GM18873 (cell line): Measurements from ENCODE around the gene HGD.
A peak's percentile ranks its signal among the peaks of the same experiment; 100 is the strongest.

ENCODE experiments used
- ATAC-seq: cut with Tn5 transposase; IDR thresholded peaks from one replicate; pipeline ENCODE4 v1.9.1; 2021; ENCODE audit warnings: mild to moderate bottlenecking, moderate library complexity, moderate number of reproducible peaks; ENCODE audit not compliant: unreplicated experiment, low FRiP score

The HGD gene

GRCh38 chr3:120596853-120597223, 85.2 kb downstream of the HGD start:
- no peak for ATAC-seq

GRCh38 chr3:120596116-120596852, 85.8 kb downstream of the HGD start, which contains the start of gene NDUFB4:
NDUFB4 (plus strand) TSS chr3:120596336; CDS start chr3:120596360, 24 bp downstream.
- peak; percentile 93 for ATAC-seq

- ATAC-seq = no peak
Measured at GRCh38 chr3:120595788-120596115, 86.3 kb downstream of the HGD start.

GRCh38 chr3:120587332-120587975, 94.6 kb downstream of the HGD start:
- no peak for ATAC-seq
